ENCODE measurements around the gene PSMB3.

- TF ChIP-seq CTCF (IDR thresholded peaks at IDR 0.05; ENCODE audit: low read length) (no peak), EZH2 (optimal IDR thresholded peaks at IDR 0.05; ENCODE audit: low read depth, low read length) (no peak)
These were observed 1.3 kb upstream of the PSMB3 start for GRCh38 chr17:38751144-38751807.
